Measurements from ENCODE around the gene DZANK1.
"Not testable (repeated sequence)": the region's sequence is repeated elsewhere in the genome, so short reads cannot be mapped to it uniquely, and the experiment has no call there.

The DZANK1 gene

DNA sequence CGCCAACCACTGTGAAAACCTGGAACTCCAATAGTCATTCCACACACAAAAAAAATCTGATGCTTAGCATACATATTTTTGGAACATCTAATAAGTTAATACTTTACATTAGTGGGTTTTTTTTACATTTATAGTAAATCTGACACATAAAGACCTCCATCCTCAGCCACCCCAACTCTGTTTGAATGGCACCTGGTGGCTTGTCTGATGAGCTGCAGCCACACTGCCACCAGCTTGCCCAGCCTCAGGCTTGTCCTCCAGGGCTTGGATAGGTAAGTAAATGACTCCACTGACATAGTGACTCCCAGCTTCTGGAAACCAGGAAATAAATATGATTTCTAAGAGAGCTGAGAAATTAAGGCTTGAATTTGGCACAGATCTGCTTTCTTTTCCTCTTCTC, 107.0 kb downstream of the DZANK1 start (continued):
- TF ChIP-seq, protein P1, sequence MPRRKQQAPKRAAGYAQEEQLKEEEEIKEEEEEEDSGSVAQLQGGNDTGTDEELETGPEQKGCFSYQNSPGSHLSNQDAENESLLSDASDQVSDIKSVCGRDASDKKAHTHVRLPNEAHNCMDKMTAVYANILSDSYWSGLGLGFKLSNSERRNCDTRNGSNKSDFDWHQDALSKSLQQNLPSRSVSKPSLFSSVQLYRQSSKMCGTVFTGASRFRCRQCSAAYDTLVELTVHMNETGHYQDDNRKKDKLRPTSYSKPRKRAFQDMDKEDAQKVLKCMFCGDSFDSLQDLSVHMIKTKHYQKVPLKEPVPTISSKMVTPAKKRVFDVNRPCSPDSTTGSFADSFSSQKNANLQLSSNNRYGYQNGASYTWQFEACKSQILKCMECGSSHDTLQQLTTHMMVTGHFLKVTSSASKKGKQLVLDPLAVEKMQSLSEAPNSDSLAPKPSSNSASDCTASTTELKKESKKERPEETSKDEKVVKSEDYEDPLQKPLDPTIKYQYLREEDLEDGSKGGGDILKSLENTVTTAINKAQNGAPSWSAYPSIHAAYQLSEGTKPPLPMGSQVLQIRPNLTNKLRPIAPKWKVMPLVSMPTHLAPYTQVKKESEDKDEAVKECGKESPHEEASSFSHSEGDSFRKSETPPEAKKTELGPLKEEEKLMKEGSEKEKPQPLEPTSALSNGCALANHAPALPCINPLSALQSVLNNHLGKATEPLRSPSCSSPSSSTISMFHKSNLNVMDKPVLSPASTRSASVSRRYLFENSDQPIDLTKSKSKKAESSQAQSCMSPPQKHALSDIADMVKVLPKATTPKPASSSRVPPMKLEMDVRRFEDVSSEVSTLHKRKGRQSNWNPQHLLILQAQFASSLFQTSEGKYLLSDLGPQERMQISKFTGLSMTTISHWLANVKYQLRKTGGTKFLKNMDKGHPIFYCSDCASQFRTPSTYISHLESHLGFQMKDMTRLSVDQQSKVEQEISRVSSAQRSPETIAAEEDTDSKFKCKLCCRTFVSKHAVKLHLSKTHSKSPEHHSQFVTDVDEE (CRISPR knock-in tag; IDR thresholded peaks at IDR 0.05) = no peak
- no peak for TF ChIP-seq SNAI2 (CRISPR knock-in tag; IDR thresholded peaks at IDR 0.05)
- TF ChIP-seq, protein P2, sequence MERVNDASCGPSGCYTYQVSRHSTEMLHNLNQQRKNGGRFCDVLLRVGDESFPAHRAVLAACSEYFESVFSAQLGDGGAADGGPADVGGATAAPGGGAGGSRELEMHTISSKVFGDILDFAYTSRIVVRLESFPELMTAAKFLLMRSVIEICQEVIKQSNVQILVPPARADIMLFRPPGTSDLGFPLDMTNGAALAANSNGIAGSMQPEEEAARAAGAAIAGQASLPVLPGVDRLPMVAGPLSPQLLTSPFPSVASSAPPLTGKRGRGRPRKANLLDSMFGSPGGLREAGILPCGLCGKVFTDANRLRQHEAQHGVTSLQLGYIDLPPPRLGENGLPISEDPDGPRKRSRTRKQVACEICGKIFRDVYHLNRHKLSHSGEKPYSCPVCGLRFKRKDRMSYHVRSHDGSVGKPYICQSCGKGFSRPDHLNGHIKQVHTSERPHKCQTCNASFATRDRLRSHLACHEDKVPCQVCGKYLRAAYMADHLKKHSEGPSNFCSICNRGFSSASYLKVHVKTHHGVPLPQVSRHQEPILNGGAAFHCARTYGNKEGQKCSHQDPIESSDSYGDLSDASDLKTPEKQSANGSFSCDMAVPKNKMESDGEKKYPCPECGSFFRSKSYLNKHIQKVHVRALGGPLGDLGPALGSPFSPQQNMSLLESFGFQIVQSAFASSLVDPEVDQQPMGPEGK (CRISPR knock-in tag; IDR thresholded peaks at IDR 0.05; ENCODE audit: borderline replicate concordance) = no peak
- no peak for TF ChIP-seq ZFP3 (CRISPR knock-in tag; IDR thresholded peaks at IDR 0.05)

DNA sequence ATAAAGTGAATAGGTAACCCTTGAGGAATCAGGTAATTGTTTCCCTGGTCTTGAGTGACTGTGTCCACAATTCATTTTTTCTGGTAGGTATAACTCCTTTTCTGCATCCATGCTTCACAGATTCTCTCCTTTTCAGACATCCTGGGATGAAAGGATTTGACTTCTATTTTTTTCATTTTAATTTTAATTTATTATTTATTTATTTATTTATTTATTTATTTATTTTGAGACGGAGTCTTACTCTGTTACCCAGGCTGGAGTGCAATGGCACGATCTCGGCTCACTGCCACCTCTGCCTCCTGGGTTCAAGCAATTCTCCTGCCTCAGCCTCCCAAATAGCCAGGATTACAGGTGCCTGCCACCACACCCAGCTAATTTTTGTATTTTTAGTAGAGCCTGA, 117.1 kb downstream of the DZANK1 start:
- ATAC-seq = not testable (repeated sequence)
